ENCODE measurements around the gene PDCD7.

Gene PDCD7

DNA sequence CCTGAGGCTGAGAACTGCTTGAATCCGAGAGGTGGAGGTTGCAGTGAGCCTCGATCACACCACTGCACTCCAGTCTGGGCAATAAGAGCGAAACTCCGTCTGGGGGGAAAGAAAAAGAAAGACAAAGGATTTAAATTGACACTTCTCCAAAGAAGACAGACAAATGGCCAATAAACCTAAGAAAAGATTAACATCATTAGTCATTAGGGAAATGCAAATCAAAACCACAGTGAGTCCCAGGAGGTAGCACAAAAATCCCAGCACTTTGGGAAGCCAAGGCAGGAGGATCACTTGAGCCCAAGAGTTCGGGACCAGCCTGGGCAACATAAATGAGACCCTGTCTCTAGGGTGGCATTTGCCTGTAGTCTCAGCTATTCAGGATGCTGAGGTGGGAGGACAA lies 38.9 kb upstream of the PDCD7 start:
- DNase-seq (no peak), ATAC-seq (ENCODE audit: insufficient read depth, low read depth) (no peak)
- no peak overlapping the region for H3K4me2 ChIP-seq (ENCODE audit: insufficient read depth, low read length)
- TF ChIP-seq CTCF (IDR thresholded peaks at IDR 0.05; ENCODE audit: borderline replicate concordance, extremely low read depth, low read length, poor library complexity, severe bottlenecking) (no peak), EZH2 (IDR thresholded peaks at IDR 0.05; ENCODE audit: borderline replicate concordance, low read depth, low read length, severe bottlenecking) (no peak)
- H3K9me3 ChIP-seq (ENCODE audit: insufficient read depth, low read length, severe bottlenecking) = no peaks in the 10 kb centered on the region
- peaks cover 58% of the 10 kb centered on the region for H3K36me3 ChIP-seq (ENCODE audit: insufficient read depth, low read length)
- H3K4me3 ChIP-seq (ENCODE audit: low read depth in 1 of 2, low read length in 2 of 2) = no peak overlapping the region
- peaks cover 32% of the 10 kb centered on the region for H3K79me2 ChIP-seq (ENCODE audit: insufficient read depth, low read length)
- H3K27ac ChIP-seq (ENCODE audit: low read length) = no peak overlapping the region
- H3K27me3 ChIP-seq (ENCODE audit: insufficient read depth, low read length, poor library complexity) = no peaks in the 10 kb centered on the region
- H3K9ac ChIP-seq (ENCODE audit: low read depth, low read length) = no peak overlapping the region
- H3K4me1 ChIP-seq (ENCODE audit: insufficient read depth, low read length) = no peaks in the 10 kb centered on the region
- no peak overlapping the region for H2AFZ ChIP-seq (ENCODE audit: low read depth, low read length)
- H4K20me1 ChIP-seq (ENCODE audit: insufficient read depth, low read length) = peaks cover 8% of the 10 kb centered on the region; the same call in 1 of the 2 replicates

- Histone ChIP-seq H3K27me3 (ENCODE audit: insufficient read depth, low read length, poor library complexity) (no peaks in the 10 kb centered on the region), H3K36me3 (ENCODE audit: insufficient read depth, low read length) (peaks cover 55% of the 10 kb centered on the region)
- TF ChIP-seq EZH2 (IDR thresholded peaks at IDR 0.05; ENCODE audit: borderline replicate concordance, low read depth, low read length, severe bottlenecking) (no peak), CTCF (IDR thresholded peaks at IDR 0.05; ENCODE audit: borderline replicate concordance, extremely low read depth, low read length, poor library complexity, severe bottlenecking) (no peak)
Observed at GRCh38 chr15:65171428-65171827, 37.8 kb upstream of the PDCD7 start.

DNA sequence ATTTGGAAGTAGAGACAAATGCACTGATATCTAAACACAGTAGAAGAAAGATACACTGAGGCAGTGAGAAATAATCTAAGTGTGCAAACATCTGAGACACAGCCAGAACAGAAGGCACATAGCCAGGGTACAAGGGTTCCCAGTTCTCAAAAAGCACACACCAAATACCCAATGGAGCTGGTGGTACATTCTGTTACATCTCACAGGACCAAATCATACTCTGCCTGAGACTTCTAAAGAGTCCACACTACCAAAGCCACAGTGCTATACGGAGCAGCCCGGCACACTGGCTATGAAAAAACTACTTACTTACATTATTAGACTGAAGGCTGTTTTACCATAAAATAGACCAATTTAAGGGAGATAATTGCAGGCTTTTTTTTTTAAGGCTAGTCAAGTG lies 32.3 kb upstream of the PDCD7 start:
- Histone ChIP-seq H3K27me3 (ENCODE audit: insufficient read depth, low read length, poor library complexity) (no peaks in the 10 kb centered on the region), H3K4me1 (ENCODE audit: insufficient read depth, low read length) (no peaks in the 10 kb centered on the region), H3K36me3 (ENCODE audit: insufficient read depth, low read length) (peaks cover 54% of the 10 kb centered on the region), H3K9ac (ENCODE audit: low read depth, low read length) (no peak overlapping the region), H4K20me1 (ENCODE audit: insufficient read depth, low read length) (no peaks in the 10 kb centered on the region; the same call in 1 of the 2 replicates), H2AFZ (ENCODE audit: low read depth, low read length) (no peak overlapping the region), H3K9me3 (ENCODE audit: insufficient read depth, low read length, severe bottlenecking) (no peaks in the 10 kb centered on the region), H3K79me2 (ENCODE audit: insufficient read depth, low read length) (peaks cover 27% of the 10 kb centered on the region), H3K4me2 (ENCODE audit: insufficient read depth, low read length) (no peak overlapping the region), H3K27ac (ENCODE audit: low read length) (no peak overlapping the region), H3K4me3 (ENCODE audit: low read depth in 1 of 2, low read length in 2 of 2) (no peak overlapping the region)
- TF ChIP-seq EZH2 (IDR thresholded peaks at IDR 0.05; ENCODE audit: borderline replicate concordance, low read depth, low read length, severe bottlenecking) (no peak), CTCF (IDR thresholded peaks at IDR 0.05; ENCODE audit: borderline replicate concordance, extremely low read depth, low read length, poor library complexity, severe bottlenecking) (no peak)
- DNase-seq (no peak), ATAC-seq (ENCODE audit: insufficient read depth, low read depth) (no peak)

More at GRCh38 chr15:65171428-65171827, 37.8 kb upstream of the PDCD7 start:
- Histone ChIP-seq H3K27ac (ENCODE audit: low read length) (no peak overlapping the region), H3K4me2 (ENCODE audit: insufficient read depth, low read length) (no peak overlapping the region), H3K9ac (ENCODE audit: low read depth, low read length) (no peak overlapping the region), H3K79me2 (ENCODE audit: insufficient read depth, low read length) (peaks cover 34% of the 10 kb centered on the region), H2AFZ (ENCODE audit: low read depth, low read length) (no peak overlapping the region), H3K9me3 (ENCODE audit: insufficient read depth, low read length, severe bottlenecking) (no peaks in the 10 kb centered on the region), H4K20me1 (ENCODE audit: insufficient read depth, low read length) (peaks cover 8% of the 10 kb centered on the region; the same call in 1 of the 2 replicates), H3K4me1 (ENCODE audit: insufficient read depth, low read length) (no peaks in the 10 kb centered on the region), H3K4me3 (ENCODE audit: low read depth in 1 of 2, low read length in 2 of 2) (no peak overlapping the region)
- ATAC-seq (ENCODE audit: insufficient read depth, low read depth) (no peak), DNase-seq (no peak)

DNA sequence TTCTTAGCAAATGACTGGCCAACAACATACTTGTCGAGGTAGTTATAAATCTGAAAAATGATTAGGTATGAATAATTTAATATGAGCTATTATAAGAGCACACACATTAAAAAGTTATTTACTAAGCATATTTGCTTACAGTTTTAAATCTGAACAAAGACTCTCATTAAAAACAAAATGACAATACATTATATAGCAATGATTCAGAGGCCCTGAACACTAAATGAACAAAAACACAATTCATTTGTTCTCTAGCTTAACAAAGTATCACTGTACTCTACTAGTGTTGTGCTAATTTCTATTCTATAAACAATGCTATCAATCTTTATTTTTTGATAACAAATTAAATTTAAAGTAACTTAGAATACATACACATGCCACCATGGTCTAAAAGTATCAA lies 30.5 kb upstream of the PDCD7 start:
- DNase-seq (no peak), ATAC-seq (ENCODE audit: insufficient read depth, low read depth) (no peak)
- Histone ChIP-seq H3K4me3 (ENCODE audit: low read depth in 1 of 2, low read length in 2 of 2) (no peak overlapping the region), H3K9ac (ENCODE audit: low read depth, low read length) (no peak overlapping the region), H3K27me3 (ENCODE audit: insufficient read depth, low read length, poor library complexity) (no peaks in the 10 kb centered on the region), H3K9me3 (ENCODE audit: insufficient read depth, low read length, severe bottlenecking) (no peaks in the 10 kb centered on the region), H3K27ac (ENCODE audit: low read length) (no peak overlapping the region), H3K4me2 (ENCODE audit: insufficient read depth, low read length) (no peak overlapping the region), H3K79me2 (ENCODE audit: insufficient read depth, low read length) (peaks cover 24% of the 10 kb centered on the region), H3K36me3 (ENCODE audit: insufficient read depth, low read length) (peaks cover 56% of the 10 kb centered on the region), H2AFZ (ENCODE audit: low read depth, low read length) (no peak overlapping the region), H3K4me1 (ENCODE audit: insufficient read depth, low read length) (no peaks in the 10 kb centered on the region), H4K20me1 (ENCODE audit: insufficient read depth, low read length) (no peaks in the 10 kb centered on the region; the same call in 1 of the 2 replicates)
- TF ChIP-seq CTCF (IDR thresholded peaks at IDR 0.05; ENCODE audit: borderline replicate concordance, extremely low read depth, low read length, poor library complexity, severe bottlenecking) (no peak), EZH2 (IDR thresholded peaks at IDR 0.05; ENCODE audit: borderline replicate concordance, low read depth, low read length, severe bottlenecking) (no peak)
